Type B pancreatic cell (in vitro differentiated cells): ENCODE measurements around the gene SPON1. TPM values are rescaled to one million over a fixed set of nuclear protein-coding genes. Genes with fewer than 3 reads are reported as not detected.

ENCODE experiments used
- DNase-seq: peaks from one replicate; pipeline ENCODE4 v3.0.0; 2021; ENCODE audit warnings: mixed read lengths; ENCODE audit not compliant: unreplicated experiment; ENCODE audit errors: extremely low spot score
- H3K27ac Mint-ChIP-seq: 2 replicates; pipeline ENCODE4 v1.8.0; 2021; ENCODE audit warnings: mild to moderate bottlenecking, mixed read lengths
- H3K27me3 Mint-ChIP-seq: 2 replicates; pipeline ENCODE4 v1.8.0; 2021; ENCODE audit warnings: mixed read lengths
- H3K36me3 Mint-ChIP-seq: 2 replicates; pipeline ENCODE4 v1.8.0; 2021; ENCODE audit warnings: mixed read lengths
- H3K4me1 Mint-ChIP-seq: one replicate; pipeline ENCODE4 v1.8.0; 2021; ENCODE audit warnings: mixed read lengths; ENCODE audit not compliant: unreplicated experiment
- H3K4me3 Mint-ChIP-seq: 2 replicates; pipeline ENCODE4 v1.8.0; 2021; ENCODE audit warnings: mild to moderate bottlenecking, mixed read lengths
- H3K9me3 Mint-ChIP-seq: 2 replicates; pipeline ENCODE4 v1.8.0; 2021; ENCODE audit warnings: mixed read lengths
- CTCF ChIP-seq: fragments of 200-600 bp; sonication (generic); conservative IDR thresholded peaks from 2 replicates; pipeline ENCODE4 v1.5.0; 2021; ENCODE audit warnings: antibody characterized with exemption, mild to moderate bottlenecking
- total RNA-seq: library from RNA; stranded (reverse); gene quantifications from 2 replicates; pipeline ENCODE4 v1.2.1, GENCODE V29; 2021; ENCODE audit warnings: low replicate concordance

The SPON1 gene
- total RNA-seq, 1 donor from 2014 or later, result 31.7 TPM

- DNase-seq, result no peak
- H3K27me3 Mint-ChIP-seq, result peaks cover 3% of the 10 kb centered on the region
- H3K36me3 Mint-ChIP-seq, result no peaks in the 10 kb centered on the region
- no peak for TF ChIP-seq CTCF
- H3K27ac Mint-ChIP-seq, result no peak overlapping the region
- no peaks in the 10 kb centered on the region for H3K4me1 Mint-ChIP-seq
- H3K9me3 Mint-ChIP-seq, result no peaks in the 10 kb centered on the region
- no peak overlapping the region for H3K4me3 Mint-ChIP-seq
Measured at GRCh38 chr11:14073849-14074476, 111.4 kb downstream of the SPON1 start.

GRCh38 chr11:14075118-14076078 is 112.9 kb downstream of the SPON1 start:
- Mint-ChIP-seq H3K4me3 (no peak overlapping the region), H3K27ac (no peak overlapping the region), H3K9me3 (no peaks in the 10 kb centered on the region), H3K4me1 (no peaks in the 10 kb centered on the region), H3K27me3 (peaks cover 3% of the 10 kb centered on the region), H3K36me3 (no peaks in the 10 kb centered on the region)
- TF ChIP-seq CTCF, result no peak
- no peak for DNase-seq

- H3K36me3 Mint-ChIP-seq, result peaks cover 6% of the 10 kb centered on the region
- H3K9me3 Mint-ChIP-seq, result no peaks in the 10 kb centered on the region
- DNase-seq, result no peak
- no peak for TF ChIP-seq CTCF
- no peak overlapping the region for H3K27ac Mint-ChIP-seq
- H3K27me3 Mint-ChIP-seq, result no peaks in the 10 kb centered on the region
- H3K4me1 Mint-ChIP-seq, result no peaks in the 10 kb centered on the region
- no peak overlapping the region for H3K4me3 Mint-ChIP-seq
Measured at GRCh38 chr11:14079011-14079410, 116.5 kb downstream of the SPON1 start.

- no peaks in the 10 kb centered on the region for H3K27me3 Mint-ChIP-seq
- peaks cover 6% of the 10 kb centered on the region for H3K36me3 Mint-ChIP-seq
- TF ChIP-seq CTCF, result no peak
- H3K4me3 Mint-ChIP-seq, result no peak overlapping the region
- no peaks in the 10 kb centered on the region for H3K9me3 Mint-ChIP-seq
- H3K27ac Mint-ChIP-seq, result no peak overlapping the region
- H3K4me1 Mint-ChIP-seq, result no peaks in the 10 kb centered on the region
- DNase-seq, result no peak
Measured at GRCh38 chr11:14079797-14080196, 117.3 kb downstream of the SPON1 start.

- TF ChIP-seq CTCF, result no peak
- Mint-ChIP-seq H3K4me1 (no peaks in the 10 kb centered on the region), H3K9me3 (no peaks in the 10 kb centered on the region), H3K4me3 (no peak overlapping the region), H3K36me3 (peaks cover 6% of the 10 kb centered on the region), H3K27ac (no peak overlapping the region), H3K27me3 (no peaks in the 10 kb centered on the region)
- DNase-seq, result no peak
Measured at GRCh38 chr11:14081581-14082231, 119.2 kb downstream of the SPON1 start.
